A673 (cell line): ENCODE results near the gene SMARCE1.

Source experiments
- EZH2 ChIP-seq: fragments of 200-600 bp; sonication (generic); IDR thresholded peaks from 2 replicates; pipeline ENCODE4 v1.6.1; 2017; ENCODE audit warnings: borderline replicate concordance, low read depth, mild to moderate bottlenecking, mixed read lengths, antibody characterized with exemption, low read length; ENCODE audit not compliant: poor library complexity, severe bottlenecking
- TF ChIP-seq, protein P1 (sequence below): fragments of 300-800, 200-600 bp; sonication (generic); conservative IDR thresholded peaks from 2 replicates; pipeline ENCODE4 v1.5.1; 2017; ENCODE audit warnings: low read depth, mild to moderate bottlenecking, antibody characterized with exemption, low read length, moderate library complexity, mixed read lengths

GRCh38 chr17:40621019-40621418 lies 26.6 kb downstream of the SMARCE1 start:
- TF ChIP-seq, protein P1, sequence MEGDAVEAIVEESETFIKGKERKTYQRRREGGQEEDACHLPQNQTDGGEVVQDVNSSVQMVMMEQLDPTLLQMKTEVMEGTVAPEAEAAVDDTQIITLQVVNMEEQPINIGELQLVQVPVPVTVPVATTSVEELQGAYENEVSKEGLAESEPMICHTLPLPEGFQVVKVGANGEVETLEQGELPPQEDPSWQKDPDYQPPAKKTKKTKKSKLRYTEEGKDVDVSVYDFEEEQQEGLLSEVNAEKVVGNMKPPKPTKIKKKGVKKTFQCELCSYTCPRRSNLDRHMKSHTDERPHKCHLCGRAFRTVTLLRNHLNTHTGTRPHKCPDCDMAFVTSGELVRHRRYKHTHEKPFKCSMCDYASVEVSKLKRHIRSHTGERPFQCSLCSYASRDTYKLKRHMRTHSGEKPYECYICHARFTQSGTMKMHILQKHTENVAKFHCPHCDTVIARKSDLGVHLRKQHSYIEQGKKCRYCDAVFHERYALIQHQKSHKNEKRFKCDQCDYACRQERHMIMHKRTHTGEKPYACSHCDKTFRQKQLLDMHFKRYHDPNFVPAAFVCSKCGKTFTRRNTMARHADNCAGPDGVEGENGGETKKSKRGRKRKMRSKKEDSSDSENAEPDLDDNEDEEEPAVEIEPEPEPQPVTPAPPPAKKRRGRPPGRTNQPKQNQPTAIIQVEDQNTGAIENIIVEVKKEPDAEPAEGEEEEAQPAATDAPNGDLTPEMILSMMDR = no peak
- no peak for TF ChIP-seq EZH2
